H1 (cell line): Measurements from ENCODE around the gene MRPS14. TPM values are rescaled to one million over a fixed set of nuclear protein-coding genes. Genes with fewer than 3 reads are reported as not detected.

Experiments
- CTCF ChIA-PET: fragments of 300-600 bp; sonication (Branson Sonifier 250); formaldehyde crosslinking; loops from one replicate; lab custom pipeline; 2021; ENCODE audit not compliant: partially characterized antibody; lab: Charles Lee
- POLR2A ChIA-PET: fragments of 300-600 bp; sonication (Branson Sonifier 250); formaldehyde crosslinking; loops from one replicate; lab custom pipeline; 2021; ENCODE audit warnings: inconsistent platforms; ENCODE audit not compliant: partially characterized antibody; lab: Charles Lee
- DNase-seq, 2 experiments: peaks; one replicate each; pipeline versions ENCODE4 v3.0.0 to v3.0.0-alpha.2; 2010 to 2022; ENCODE audit warnings: low spot score in 2 of 2, low read depth in 1 of 2, mixed read lengths in 1 of 2
- FAIRE-seq: peaks from 2 replicates; lab custom pipeline; 2011; peaks lifted over from hg19 to GRCh38; lab: Jason Lieb, UNC
- H2AFZ ChIP-seq: 2 replicates; pipeline ENCODE4 v1.8.1; 2012; ENCODE audit warnings: low read length, inconsistent platforms
- H2AK5ac ChIP-seq: 2 replicates; pipeline ENCODE4 v1.6.1; 2013; ENCODE audit warnings: low read depth, low read length
- H2BK120ac ChIP-seq: replicated peaks from 2 replicates; pipeline ENCODE3; 2013; ENCODE audit warnings: low read depth, low read length, inconsistent platforms
- H2BK12ac ChIP-seq: 2 replicates; pipeline ENCODE4 v1.6.1; 2013; ENCODE audit warnings: low read depth, low read length
- H2BK15ac ChIP-seq: 2 replicates; pipeline ENCODE4 v1.6.1; 2013; ENCODE audit warnings: low read length
- H2BK20ac ChIP-seq: 2 replicates; pipeline ENCODE4 v1.6.1; 2013; ENCODE audit warnings: low read length
- H2BK5ac ChIP-seq: 2 replicates; pipeline ENCODE4 v1.6.1; 2013; ENCODE audit warnings: low read depth, low read length
- H3K14ac ChIP-seq: 2 replicates; pipeline ENCODE4 v1.6.1; 2013; ENCODE audit warnings: inconsistent platforms; ENCODE audit not compliant: insufficient read length
- H3K18ac ChIP-seq: 2 replicates; pipeline ENCODE4 v1.6.1; 2013; ENCODE audit warnings: low read length; ENCODE audit errors: extremely low read depth
- H3K23ac ChIP-seq: 2 replicates; pipeline ENCODE4 v1.6.1; 2013; ENCODE audit warnings: inconsistent platforms; ENCODE audit not compliant: insufficient read length
- H3K23me2 ChIP-seq: 2 replicates; pipeline ENCODE4 v1.6.1; 2013; ENCODE audit warnings: low read depth, low read length
- H3K27ac ChIP-seq: 2 replicates; pipeline ENCODE4 v1.6.1; 2011; ENCODE audit warnings: low read depth, low read length, inconsistent platforms
- H3K27me3 ChIP-seq, 4 experiments: replicated peaks in 1 of 4; 1 replicate in 1 of 4; 2 replicates in 3 of 4; pipeline versions ENCODE4 v1.6.1 to v1.8.1; 2011 to 2013; ENCODE audit warnings: low read length in 3 of 4, mild to moderate bottlenecking in 3 of 4, inconsistent platforms in 2 of 4, mixed read lengths in 2 of 4, moderate library complexity in 1 of 4; ENCODE audit not compliant: control insufficient read depth in 3 of 4, insufficient read depth in 3 of 4; ENCODE audit errors: extremely low read depth in 1 of 4
- H3K36me3 ChIP-seq, 4 experiments: 2 replicates each; pipeline versions ENCODE4 v1.6.1 to v1.8.1; 2011 to 2013; ENCODE audit warnings: mild to moderate bottlenecking in 4 of 4, low read length in 3 of 4, moderate library complexity in 2 of 4, control low read depth in 1 of 4, inconsistent platforms in 1 of 4; ENCODE audit not compliant: insufficient read depth in 4 of 4, control insufficient read depth in 2 of 4
- H3K4ac ChIP-seq: replicated peaks from 2 replicates; pipeline ENCODE3; 2013; ENCODE audit warnings: low read length, low read depth, mixed read lengths, inconsistent platforms; ENCODE audit not compliant: insufficient read length
- H3K4me1 ChIP-seq, 4 experiments: replicated peaks in 1 of 4; 1 replicate in 1 of 4; 2 replicates in 3 of 4; pipeline versions ENCODE4 v1.6.1 to v1.8.1; 2011 to 2013; ENCODE audit warnings: low read length in 3 of 4, inconsistent platforms in 2 of 4, mixed read lengths in 1 of 4; ENCODE audit not compliant: insufficient read depth in 4 of 4, control insufficient read depth in 3 of 4
- H3K4me2 ChIP-seq, 2 experiments: 2 replicates each; pipeline versions ENCODE4 v1.6.1 to v1.8.1; 2011 to 2013; ENCODE audit warnings: low read depth in 2 of 2, low read length in 2 of 2, control low read depth in 1 of 2, inconsistent platforms in 1 of 2, mild to moderate bottlenecking in 1 of 2; ENCODE audit not compliant: insufficient read depth in 1 of 2
- H3K4me3 ChIP-seq, 4 experiments: fragments of 200-600, 300-600 bp in 1 of 4; sonication (generic), shearing (Covaris generic), sonication (Bioruptor Twin) in 1 of 4; 2 replicates each; pipeline versions ENCODE4 v1.5.1 to v1.8.1; 2011 to 2016; ENCODE audit warnings: low read length in 4 of 4, low read depth in 3 of 4, control low read depth in 2 of 4, inconsistent platforms in 2 of 4, mild to moderate bottlenecking in 2 of 4, mixed read lengths in 1 of 4, moderate library complexity in 1 of 4; ENCODE audit not compliant: insufficient read depth in 2 of 4; ENCODE audit errors: extremely low read depth in 1 of 4
- H3K56ac ChIP-seq: replicated peaks from 2 replicates; pipeline ENCODE3; 2013; ENCODE audit warnings: low read depth, mild to moderate bottlenecking, mixed read lengths, low read length, inconsistent platforms; ENCODE audit not compliant: insufficient read length
- H3K79me1 ChIP-seq: 2 replicates; pipeline ENCODE4 v1.6.1; 2013; ENCODE audit warnings: low read depth, low read length, control low read depth
- H3K79me2 ChIP-seq, 2 experiments: 2 replicates each; pipeline versions ENCODE4 v1.6.1 to v1.8.1; 2012 to 2013; ENCODE audit warnings: low read length in 2 of 2, mild to moderate bottlenecking in 2 of 2, inconsistent platforms in 1 of 2; ENCODE audit not compliant: insufficient read depth in 2 of 2, control insufficient read depth in 1 of 2
- H3K9ac ChIP-seq, 4 experiments: replicated peaks in 1 of 4; 1 replicate in 1 of 4; 2 replicates in 3 of 4; pipeline versions ENCODE4 v1.6.1 to v1.8.1; 2011 to 2013; ENCODE audit warnings: low read depth in 3 of 4, low read length in 3 of 4, control low read depth in 2 of 4, mild to moderate bottlenecking in 2 of 4, moderate library complexity in 2 of 4, inconsistent platforms in 1 of 4; ENCODE audit errors: extremely low read depth in 1 of 4
- H3K9me3 ChIP-seq, 2 experiments: 2 replicates each; pipeline versions ENCODE4 v1.6.1 to v1.8.1; 2012 to 2013; ENCODE audit warnings: mild to moderate bottlenecking in 2 of 2, moderate library complexity in 2 of 2, control low read depth in 1 of 2, inconsistent platforms in 1 of 2, low read depth in 1 of 2, low read length in 1 of 2, mixed read lengths in 1 of 2; ENCODE audit not compliant: insufficient read depth in 2 of 2
- H4K20me1 ChIP-seq, 2 experiments: replicated peaks in 1 of 2; 2 replicates each; pipeline versions ENCODE3 to v1.8.1; 2011 to 2013; ENCODE audit warnings: inconsistent platforms in 2 of 2, low read length in 2 of 2, mild to moderate bottlenecking in 1 of 2; ENCODE audit not compliant: insufficient read depth in 2 of 2, control insufficient read depth in 1 of 2
- H4K5ac ChIP-seq: 2 replicates; pipeline ENCODE4 v1.6.1; 2013; ENCODE audit warnings: low read length, low read depth, mixed read lengths, inconsistent platforms; ENCODE audit not compliant: insufficient read length
- H4K8ac ChIP-seq: 2 replicates; pipeline ENCODE4 v1.8.0; 2013; ENCODE audit warnings: mild to moderate bottlenecking, moderate library complexity, low read length, inconsistent platforms; ENCODE audit not compliant: insufficient read depth; ENCODE audit errors: extremely low read depth
- H4K91ac ChIP-seq: replicated peaks from 2 replicates; pipeline ENCODE3; 2013; ENCODE audit warnings: low read length, mixed read lengths, inconsistent platforms; ENCODE audit not compliant: insufficient read length
- CEBPB ChIP-seq: IDR thresholded peaks from 2 replicates; pipeline ENCODE4 v1.6.1; 2012; ENCODE audit warnings: low read depth, low read length
- GTF2F1 ChIP-seq: IDR thresholded peaks from 2 replicates; pipeline ENCODE4 v1.6.1; 2012; ENCODE audit warnings: low read depth, low read length, improper control_type of control experiment, borderline replicate concordance
- WGBS, 2 experiments: shearing (Covaris generic) in 1 of 2; methylation state at CpG; one replicate each; pipeline versions ENCODE4 v1.1.6 to v1.1.7; 2013 to 2015; ENCODE audit warnings: low lambda C conversion rate in 2 of 2, mixed read lengths in 2 of 2, inconsistent platforms in 1 of 2, low coverage in 1 of 2, missing lambda C conversion rate in 1 of 2; ENCODE audit not compliant: insufficient replicate concordance in 2 of 2, insufficient coverage in 1 of 2, insufficient read length in 1 of 2; ENCODE audit errors: extremely low coverage in 1 of 2, missing lambda C conversion rate in 1 of 2; 5-methylcytosine and 5-hydroxymethylcytosine counted together
- polyA plus RNA-seq, 7 experiments: library from polyadenylated mRNA; depleted of rRNA in 3 of 7; stranded (reverse) in 5 of 7; unstranded in 2 of 7; fragments of >200 nt in 5 of 7; fragments of 200-250 nt in 2 of 7; gene quantifications; 1 replicate in 5 of 7; 2 replicates in 1 of 7; 4 replicates in 1 of 7; pipeline versions ENCODE4 v1.2.1 to v1.2.3, GENCODE V29; 2011 to 2013; ENCODE audit warnings: missing spikeins in 2 of 7, mixed read lengths in 2 of 7
- total RNA-seq: library from RNA; stranded (reverse); fragmentation: NEBNext Ultra II Directional; extraction: Animal tissue kit (Norgen Biotek cat#: 25700); gene quantifications from 2 replicates; pipeline ENCODE4 v1.2.1, GENCODE V29; 2021

Gene MRPS14
- total and polyA plus RNA-seq, 2 of the 8 experiments (the other 6 are each of a cell fraction or from before 2014, with no cell fraction given), result 27.5 to 38.7 TPM

GRCh38 chr1:175037416-175037815, 14.2 kb upstream of the MRPS14 start:
- H2AK5ac ChIP-seq, result no peak overlapping the region
- no peaks in the 10 kb centered on the region; a peak in 1 of 7 replicates for H3K27me3 ChIP-seq
- no peak overlapping the region for H3K14ac ChIP-seq
- no peak overlapping the region for H4K8ac ChIP-seq
- no peak overlapping the region for H2BK12ac ChIP-seq
- DNase-seq, result no peak
- no peaks in the 10 kb centered on the region for H4K20me1 ChIP-seq
- no peak overlapping the region for H3K4me3 ChIP-seq
- no peak overlapping the region for H3K4me2 ChIP-seq
- H3K36me3 ChIP-seq, result no peaks in the 10 kb centered on the region
- no peak overlapping the region for H2BK15ac ChIP-seq
- 77% methylated on average over 7 of the region's 7 CpGs; no CpG with 5 or more reads in 1 of the 2 experiments for whole genome bisulfite sequencing, 2 experiments
- H3K79me2 ChIP-seq, result no peaks in the 10 kb centered on the region
- H2BK5ac ChIP-seq, result no peak overlapping the region
- no peak for FAIRE-seq
- H3K23ac ChIP-seq, result no peak overlapping the region
- ChIA-PET CTCF (interaction anchor here (0.6 to 1.9 kb wide), 5 partner anchors 30 to 276 kb away, joined by 3 to 6 read pairs (median 3); no protein-coding TSS in a partner anchor), POLR2A (no interaction called here)
- no peak overlapping the region for H2AFZ ChIP-seq
- H3K4ac ChIP-seq, result no peak overlapping the region
- H3K9ac ChIP-seq, result no peak overlapping the region
- H3K18ac ChIP-seq, result no peak overlapping the region
- H2BK120ac ChIP-seq, result no peak overlapping the region
- no peaks in the 10 kb centered on the region for H3K79me1 ChIP-seq
- peaks cover 0 to 6% (median 2%) of the 10 kb centered on the region in 4 experiments; a peak in 3 of 7 replicates for H3K4me1 ChIP-seq
- no peaks in the 10 kb centered on the region for H3K9me3 ChIP-seq
- no peak overlapping the region for H4K91ac ChIP-seq
- H2BK20ac ChIP-seq, result no peak overlapping the region
- no peaks in the 10 kb centered on the region for H3K23me2 ChIP-seq
- TF ChIP-seq GTF2F1, result no peak
- TF ChIP-seq CEBPB, result no peak
- no peak overlapping the region for H4K5ac ChIP-seq
- no peak overlapping the region for H3K56ac ChIP-seq
- H3K27ac ChIP-seq, result no peak overlapping the region
